Activated naive CD4-positive, alpha-beta T cell treated with Interleukin-2 at 50 U/mL for 16 hours (primary cell): ENCODE data around the gene ARMH1.
"Not testable (repeated sequence)": the region's sequence is repeated elsewhere in the genome, so short reads cannot be mapped to it uniquely, and the experiment has no call there.

Experiments used
- DNase-seq: peaks from one replicate; pipeline ENCODE4 v3.0.0-alpha.2; 2020

ARMH1 gene

DNA sequence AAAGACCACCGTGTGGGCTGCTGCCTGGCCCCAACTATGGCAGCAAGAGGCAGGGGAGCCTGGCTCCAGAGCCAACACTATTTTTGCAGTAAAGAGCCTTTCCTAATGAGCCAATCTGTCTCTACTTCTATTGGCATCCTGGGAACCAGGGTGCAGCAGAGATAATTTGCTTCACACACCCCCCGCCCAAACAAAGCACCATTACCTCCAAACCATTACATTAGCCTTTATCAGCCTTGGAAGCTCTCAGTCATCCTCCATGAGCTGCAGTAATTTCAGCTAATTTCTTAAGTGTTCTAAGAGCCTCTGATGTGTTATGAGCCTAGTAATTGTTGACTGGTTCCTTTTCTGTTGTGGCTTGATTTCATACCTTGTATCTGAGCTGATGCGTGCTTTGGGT is 21.6 kb downstream of the ARMH1 start:
- no peak for DNase-seq

- DNase-seq, result peak; percentile 21
Observed at GRCh38 chr1:44696789-44697345, 22.4 kb downstream of the ARMH1 start.

DNA sequence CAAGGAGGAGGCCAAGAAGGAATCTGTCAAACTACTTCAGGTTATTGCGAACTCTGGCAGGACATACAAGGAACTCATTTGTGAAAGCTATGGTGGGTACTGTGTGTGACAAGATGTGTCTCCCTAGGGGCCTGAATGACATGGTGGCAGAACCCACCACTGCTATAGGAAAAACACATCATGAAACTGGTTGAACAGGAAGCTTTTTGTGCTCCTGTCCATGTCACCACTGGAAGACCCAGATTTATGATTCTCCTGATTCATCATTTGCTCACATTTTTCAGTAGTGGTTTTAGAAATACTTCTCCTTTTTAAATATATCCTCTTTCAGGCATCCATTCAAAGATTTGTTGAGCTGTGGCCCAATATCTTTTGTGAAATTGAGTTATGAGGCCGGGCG is 23.6 kb downstream of the ARMH1 start:
- DNase-seq, result no peak

DNA sequence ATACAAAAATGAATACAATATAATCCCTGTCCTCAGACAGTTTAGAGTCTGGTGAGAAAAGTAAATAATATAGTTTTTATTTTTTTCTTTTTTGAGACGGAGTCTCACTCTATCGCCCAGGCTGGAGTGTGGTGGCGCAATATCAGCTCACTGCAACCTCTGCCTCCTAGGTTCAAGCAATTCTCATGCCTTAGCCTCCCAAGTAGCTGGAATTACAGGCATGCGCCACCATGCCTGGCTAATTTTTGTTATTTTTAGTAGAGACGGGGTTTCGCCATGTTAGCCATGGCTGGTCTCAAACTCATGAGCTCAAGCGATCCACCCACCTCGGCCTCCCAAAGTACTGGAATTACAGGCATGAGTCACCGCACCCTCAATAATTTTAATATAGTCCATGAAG is 24.9 kb downstream of the ARMH1 start:
- not testable (repeated sequence) for DNase-seq

- DNase-seq, result no peak
Observed at GRCh38 chr1:44700573-44700972, 26.1 kb downstream of the ARMH1 start.

GRCh38 chr1:44701141-44701573 is 26.6 kb downstream of the ARMH1 start:
- no peak for DNase-seq

- no peak for DNase-seq
Observed at GRCh38 chr1:44705470-44705869, 31.0 kb downstream of the ARMH1 start.

GRCh38 chr1:44705938-44706337 is 31.4 kb downstream of the ARMH1 start:
- DNase-seq, result no peak

DNA sequence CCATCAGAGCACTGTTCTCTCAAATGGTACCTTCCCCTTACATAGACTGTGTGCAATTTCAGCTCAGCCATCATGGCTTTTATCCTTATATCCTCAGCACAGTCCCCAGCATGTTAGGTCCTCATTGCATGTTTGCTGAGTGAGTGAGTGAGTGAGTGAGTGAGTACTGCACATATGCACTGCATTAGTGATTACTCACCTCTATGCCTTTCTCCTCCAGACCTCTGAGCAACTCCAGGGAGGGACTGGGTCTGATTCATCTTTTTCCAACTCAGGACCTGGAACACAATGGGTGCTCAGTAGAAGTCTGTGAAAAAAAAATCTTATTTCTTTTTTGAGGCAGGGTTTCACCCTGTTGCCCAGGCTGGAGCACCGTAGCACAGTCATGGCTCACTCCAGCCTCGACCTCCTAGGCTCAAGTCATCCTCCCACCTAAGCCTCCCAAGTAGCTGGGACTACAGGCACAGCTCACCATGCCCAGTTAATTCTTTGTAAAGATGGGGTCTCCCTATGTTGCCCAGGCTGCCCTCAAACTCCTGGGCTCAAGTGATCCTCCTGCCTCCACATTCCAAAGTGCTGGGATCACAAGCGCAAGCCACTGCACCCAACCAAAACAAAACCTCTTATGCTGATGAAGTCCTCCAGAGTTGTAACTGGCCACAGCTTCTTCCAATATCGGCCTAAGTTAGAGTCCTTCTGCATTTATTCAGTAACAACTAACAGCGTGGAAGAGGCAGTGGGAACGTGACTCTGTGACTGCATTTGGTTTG is 32.8 kb downstream of the ARMH1 start:
- no peak for DNase-seq

DNA sequence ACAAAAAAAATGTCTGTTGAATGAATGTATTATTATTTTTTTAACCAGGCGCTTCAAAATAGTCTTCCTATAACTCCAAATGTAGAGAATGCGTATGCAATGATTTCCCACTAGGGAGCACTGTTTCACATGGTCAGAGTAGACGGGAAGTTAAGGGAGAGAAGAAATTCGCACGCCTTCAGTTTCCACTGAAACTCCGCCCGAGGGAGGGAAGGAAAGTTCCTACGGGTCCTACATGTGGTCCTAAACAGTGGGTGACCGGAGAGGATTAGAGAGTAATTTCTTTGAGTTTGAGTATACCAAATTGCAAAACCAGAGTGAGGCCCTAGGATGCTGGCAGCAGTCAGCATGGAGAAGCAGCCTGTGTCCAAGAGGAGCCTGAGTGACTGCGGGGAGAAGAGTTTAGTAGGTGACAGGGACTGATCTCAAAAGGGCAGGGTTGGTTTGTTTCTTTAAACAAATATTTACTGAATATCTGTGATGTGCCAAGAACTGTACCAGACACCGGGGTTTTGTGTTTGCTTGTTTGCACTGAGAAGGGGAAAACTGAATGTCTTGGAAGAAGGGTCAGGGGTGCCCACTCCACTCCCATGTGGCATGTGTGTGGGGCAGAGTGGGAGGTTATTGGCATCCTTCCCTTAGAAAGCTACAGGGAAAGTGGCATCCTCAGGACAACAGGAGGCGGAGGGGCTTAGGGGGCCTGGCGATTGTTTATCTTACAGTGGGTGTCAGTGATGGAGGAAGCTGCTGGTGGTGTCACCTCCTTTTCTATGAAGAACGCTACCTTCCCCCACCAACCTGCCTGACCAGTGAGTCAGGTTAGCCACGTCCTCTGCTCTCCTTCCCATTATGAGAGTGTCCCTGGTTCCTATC is 33.7 kb downstream of the ARMH1 start:
- peak; percentile 16 for DNase-seq

DNA sequence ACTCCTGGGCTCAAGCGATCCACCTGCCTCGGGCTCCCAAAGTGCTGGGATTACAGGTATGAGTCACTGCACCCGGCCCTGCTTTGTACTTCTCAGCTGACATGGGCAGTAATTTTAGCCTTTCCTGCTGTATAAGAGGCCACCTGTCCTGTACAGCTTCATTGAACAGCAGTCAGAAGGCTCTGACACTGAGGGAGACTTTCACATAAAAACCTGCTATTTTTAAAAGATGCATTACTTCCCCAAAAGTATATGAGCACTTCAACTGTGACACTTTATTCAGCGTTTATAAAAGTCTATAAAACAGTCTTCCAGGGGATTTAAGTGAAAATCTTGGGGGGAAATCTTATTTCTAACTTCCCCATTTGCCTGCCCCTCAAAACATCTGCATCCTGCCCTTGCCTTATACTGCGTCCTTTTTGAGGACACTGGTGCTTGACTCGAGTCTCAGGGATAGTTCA is 38.8 kb downstream of the ARMH1 start:
- DNase-seq, result no peak

DNA sequence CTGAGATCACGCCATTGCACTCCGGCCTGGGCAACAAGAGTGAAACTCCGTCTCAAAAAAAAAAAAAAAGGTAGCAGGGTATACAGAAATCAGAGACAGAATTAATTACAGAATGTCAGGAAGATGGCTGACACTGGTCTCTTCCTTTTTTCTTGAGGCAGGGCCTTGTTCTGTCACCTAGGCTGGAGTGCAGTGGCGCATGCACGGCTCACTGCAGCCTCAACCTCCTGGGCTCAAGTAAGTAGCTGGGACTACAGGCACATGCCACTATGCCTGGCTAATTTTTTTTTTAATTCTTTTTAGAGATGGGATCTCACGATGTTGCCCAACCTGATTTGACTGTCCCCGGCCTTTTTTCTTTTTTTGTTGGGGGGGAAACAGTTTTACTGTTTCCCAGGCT is 40.0 kb downstream of the ARMH1 start:
- no peak for DNase-seq

DNA sequence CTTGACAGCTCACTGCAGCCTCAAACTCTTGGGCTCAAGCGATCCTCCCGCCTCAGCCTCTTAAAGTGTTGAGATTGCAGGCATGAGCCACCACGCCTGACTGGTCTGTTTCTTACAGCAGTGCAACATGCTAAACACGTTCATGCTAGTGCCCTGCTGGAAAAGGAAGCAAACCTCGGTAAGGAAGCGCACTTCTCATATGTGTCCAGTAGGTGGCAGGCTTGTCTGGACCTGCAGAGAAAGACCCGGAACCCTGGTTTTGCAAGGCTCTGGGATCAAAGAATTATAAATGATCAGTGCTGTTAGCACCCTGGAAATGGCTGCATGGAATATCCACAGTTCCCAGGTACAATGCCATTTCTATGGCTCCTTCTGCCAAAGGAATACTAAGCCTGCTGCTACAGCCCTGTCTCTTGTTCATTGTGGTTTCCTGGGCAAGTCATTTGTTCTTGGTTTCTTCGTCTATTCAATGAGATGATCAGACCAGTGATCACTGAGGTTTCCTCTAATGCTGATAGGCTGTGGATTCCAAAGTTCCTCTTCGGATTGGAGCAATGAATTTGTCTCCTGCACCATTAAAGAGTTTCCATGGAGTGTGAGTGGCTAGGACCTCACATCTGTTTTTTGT is 40.5 kb downstream of the ARMH1 start:
- DNase-seq, result peak; percentile 68

DNA sequence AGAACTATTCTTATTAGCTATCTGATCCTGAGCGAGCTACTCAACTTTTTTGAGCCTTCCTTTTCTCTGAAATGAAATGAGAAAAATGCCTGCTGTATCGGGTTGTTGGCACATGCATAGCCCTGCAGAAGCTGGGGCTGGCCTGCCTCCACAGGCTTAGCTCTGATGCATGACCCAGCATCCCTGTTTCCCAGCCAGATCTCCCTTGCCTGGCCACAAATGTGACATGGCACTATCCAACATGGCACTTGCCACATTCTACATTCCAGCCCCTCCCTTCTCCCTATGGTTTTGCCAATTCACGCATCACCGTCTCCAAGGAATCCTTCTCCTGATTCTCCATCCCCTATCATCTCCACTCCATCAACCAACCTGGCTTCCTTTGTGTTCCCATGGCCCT is 42.6 kb downstream of the ARMH1 start:
- no peak for DNase-seq

DNA sequence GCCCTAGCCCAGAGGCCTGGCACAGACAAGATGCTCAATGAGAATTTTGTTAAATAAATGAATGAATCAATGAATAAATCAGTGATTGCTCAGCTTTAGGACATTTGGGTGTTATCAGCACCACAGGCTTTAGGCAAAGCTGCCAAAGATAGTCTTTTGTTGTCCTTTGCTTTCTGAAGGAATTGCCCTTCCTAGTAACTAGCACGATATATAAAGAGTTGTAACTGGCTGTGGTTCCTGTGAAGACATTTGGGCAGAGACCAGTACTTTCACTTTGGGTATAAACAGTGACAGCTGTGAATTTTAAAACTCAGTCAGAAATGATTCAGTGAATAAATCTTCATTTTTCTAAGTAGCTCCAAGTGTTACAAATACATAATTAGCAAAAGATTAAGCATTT is 43.1 kb downstream of the ARMH1 start:
- no peak for DNase-seq

- no peak for DNase-seq
Observed at GRCh38 chr1:44718091-44718490, 43.6 kb downstream of the ARMH1 start.

- no peak for DNase-seq
Observed at GRCh38 chr1:44719318-44719717, 44.8 kb downstream of the ARMH1 start.

DNA sequence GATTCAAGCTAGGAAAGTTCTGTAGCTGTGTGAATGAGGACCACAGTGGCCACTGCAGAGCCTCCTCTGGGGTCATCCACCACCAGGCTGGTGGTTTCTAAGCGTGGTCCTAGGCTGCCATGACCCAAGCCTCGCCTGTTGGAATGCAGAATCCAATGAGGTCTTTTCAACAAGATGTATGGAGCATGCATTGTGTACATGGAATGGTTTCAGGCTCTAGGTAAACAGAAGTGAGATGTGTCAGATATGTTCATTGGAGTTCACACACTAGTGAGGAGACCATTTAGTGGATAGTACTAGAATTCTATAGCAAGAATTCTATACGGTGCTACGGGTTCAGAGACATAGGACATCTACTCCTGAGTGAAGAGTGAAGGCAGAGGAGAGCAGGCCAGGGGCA is 45.8 kb downstream of the ARMH1 start:
- DNase-seq, result no peak

- peak; percentile 83 for DNase-seq
Observed at GRCh38 chr1:44721485-44722361, 47.2 kb downstream of the ARMH1 start.

DNA sequence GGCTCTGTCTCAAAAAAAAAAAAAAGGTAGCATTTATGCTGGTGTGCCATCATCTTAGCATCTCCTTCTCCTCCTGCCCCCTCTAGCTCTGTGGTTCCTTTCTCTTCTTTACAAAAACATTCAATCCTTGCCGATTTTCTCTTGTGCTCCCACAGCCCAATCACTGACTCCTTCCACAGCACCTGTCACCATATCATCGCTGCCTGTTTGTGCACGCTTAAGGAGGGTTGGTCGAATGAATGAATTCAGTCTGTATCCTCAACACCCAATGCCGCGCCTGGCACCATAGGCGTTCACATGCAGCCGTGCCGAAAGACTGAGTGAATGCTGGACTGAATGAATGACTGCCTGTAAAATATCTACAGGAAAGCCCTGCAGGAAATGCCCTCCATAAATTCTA is 48.5 kb downstream of the ARMH1 start:
- peak; percentile 24 for DNase-seq

GRCh38 chr1:44723496-44724295 is 49.2 kb downstream of the ARMH1 start:
- DNase-seq, result peak; percentile 53
